Measurements from ENCODE around the gene PTDSS2. TPM values are rescaled to one million over a fixed set of nuclear protein-coding genes. Genes with fewer than 3 reads are reported as not detected.

Gene PTDSS2
- total and polyA plus RNA-seq, 2 experiments from 2014 or later: 22.7 to 145 TPM

GRCh38 chr11:518463-519202 is 68.6 kb downstream of the PTDSS2 start:
- H3K36me3 ChIP-seq (ENCODE audit: insufficient read depth): no peaks in the 10 kb centered on the region
- peak; percentile 96 for ATAC-seq
- no peaks in the 10 kb centered on the region for H3K4me1 Mint-ChIP-seq
- no peaks in the 10 kb centered on the region for H4K20me1 ChIP-seq (replicated peaks; ENCODE audit: insufficient read depth)
- TF ChIP-seq POLR2AphosphoS5 (IDR thresholded peaks at IDR 0.05; ENCODE audit: low read depth): peak; percentile 73
- TF ChIP-seq CTCF (conservative IDR thresholded peaks at IDR 0.05; ENCODE audit: low read depth in 2 of 2): peak; percentile 73 to 94
- TF ChIP-seq JUNB (IDR thresholded peaks at IDR 0.05; ENCODE audit: unreplicated experiment): no peak
- TF ChIP-seq CREB1 (CRISPR knock-in tag; IDR thresholded peaks at IDR 0.05; ENCODE audit: low read depth): peak; percentile 68
- TF ChIP-seq ZNF114 (CRISPR knock-in tag; IDR thresholded peaks at IDR 0.05): peak; percentile 87; the same call in 1 of the 2 replicates
- H3K27me3 Mint-ChIP-seq (ENCODE audit: insufficient read depth, low read depth, poor library complexity): peaks cover 8% of the 10 kb centered on the region
- H3K4me3 ChIP-seq: peak overlapping the region; percentile 44; the same call in 1 of the 2 replicates
- H3K36me3 Mint-ChIP-seq (ENCODE audit: low read depth): peaks cover 45% of the 10 kb centered on the region
- no peak overlapping the region for H3K27ac Mint-ChIP-seq
- H3K4me2 ChIP-seq: peak overlapping the region; percentile 53; the same call in 1 of the 2 replicates
- H3K27me3 ChIP-seq (ENCODE audit: insufficient read depth): no peaks in the 10 kb centered on the region
- peak overlapping the region; percentile 59 for H3K4me3 Mint-ChIP-seq
- 0 out of 2 replicates have a peak, but pooled peaks cover 8% of the 10 kb centered on the region for H3F3A ChIP-seq (replicated peaks; ENCODE audit: low read depth)
- peak overlapping the region; percentile 91; the same call in 1 of the 2 replicates for H2AFZ ChIP-seq
- H3K9me3 Mint-ChIP-seq: peaks cover 46% of the 10 kb centered on the region
- H3K79me2 ChIP-seq (replicated peaks; ENCODE audit: insufficient read depth): no peaks in the 10 kb centered on the region
- H3K27ac ChIP-seq (ENCODE audit: low read depth): no peak overlapping the region
- H3K4me1 ChIP-seq (ENCODE audit: insufficient read depth): no peaks in the 10 kb centered on the region
- H3K9me2 ChIP-seq (ENCODE audit: insufficient read depth): no peaks in the 10 kb centered on the region
- DNase-seq (ENCODE audit: low spot score): peak; percentile 89

DNA sequence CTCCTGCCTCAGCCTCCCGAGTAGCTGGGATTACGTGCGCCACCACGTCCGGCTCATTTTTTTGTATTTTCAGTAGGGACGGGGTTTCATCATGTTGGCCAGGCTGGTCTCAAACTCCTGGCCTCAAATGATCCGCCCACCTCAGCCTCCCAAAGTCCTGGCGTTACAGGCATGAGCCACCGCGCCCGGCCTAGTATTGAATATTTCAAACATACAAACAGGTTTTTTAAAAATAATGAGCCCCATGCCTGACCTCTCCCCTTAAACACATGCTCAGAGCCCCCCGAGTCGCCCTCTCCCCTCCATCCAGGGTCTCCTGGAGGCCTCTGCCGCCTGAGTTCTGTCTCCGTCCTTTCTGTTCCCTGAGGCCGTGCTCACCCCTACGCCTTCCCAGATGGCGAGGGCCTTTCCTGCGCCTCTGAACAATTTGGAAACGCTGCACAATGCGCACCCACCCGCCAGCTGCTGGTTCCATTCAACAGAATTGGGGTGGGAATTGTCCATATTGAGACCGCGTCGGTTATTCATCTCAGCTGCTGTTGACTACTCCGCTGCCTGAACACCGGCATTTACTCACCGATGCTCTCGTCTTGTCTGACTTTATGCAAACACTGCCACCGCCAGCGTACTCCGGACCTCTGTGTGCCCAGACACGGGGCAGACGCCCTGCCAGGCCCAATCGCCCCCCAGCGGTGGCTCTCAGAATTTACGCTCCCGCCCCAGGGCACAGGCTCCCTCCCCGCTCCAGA is 70.5 kb downstream of the PTDSS2 start:
- Mint-ChIP-seq H3K9me3 (peaks cover 53% of the 10 kb centered on the region), H3K36me3 (ENCODE audit: low read depth) (peaks cover 36% of the 10 kb centered on the region), H3K27ac (no peak overlapping the region), H3K4me3 (no peak overlapping the region), H3K27me3 (ENCODE audit: insufficient read depth, low read depth, poor library complexity) (peaks cover 8% of the 10 kb centered on the region), H3K4me1 (no peaks in the 10 kb centered on the region)
- TF ChIP-seq CTCF (conservative IDR thresholded peaks at IDR 0.05; ENCODE audit: low read depth in 2 of 2): peak in 1 of 2 experiments; percentile 23; a peak in 1 of 4 replicates
- TF ChIP-seq JUNB (IDR thresholded peaks at IDR 0.05; ENCODE audit: unreplicated experiment): no peak
- ATAC-seq (no peak), DNase-seq (ENCODE audit: low spot score) (no peak)
- no peaks in the 10 kb centered on the region for H4K20me1 ChIP-seq (replicated peaks; ENCODE audit: insufficient read depth)
- no peaks in the 10 kb centered on the region for H3K36me3 ChIP-seq (ENCODE audit: insufficient read depth)
- H3K79me2 ChIP-seq (replicated peaks; ENCODE audit: insufficient read depth): no peaks in the 10 kb centered on the region
- H3K4me1 ChIP-seq (ENCODE audit: insufficient read depth): no peaks in the 10 kb centered on the region
- no peak overlapping the region for H3K27ac ChIP-seq (ENCODE audit: low read depth)
- no peak overlapping the region for H2AFZ ChIP-seq
- H3K27me3 ChIP-seq (ENCODE audit: insufficient read depth): no peaks in the 10 kb centered on the region
- H3K9me2 ChIP-seq (ENCODE audit: insufficient read depth): 0 out of 2 replicates have a peak, but pooled peaks cover 3% of the 10 kb centered on the region
- H3F3A ChIP-seq (replicated peaks; ENCODE audit: low read depth): 0 out of 2 replicates have a peak, but pooled peaks cover 4% of the 10 kb centered on the region
- H3K4me3 ChIP-seq: no peak overlapping the region
- no peak overlapping the region for H3K4me2 ChIP-seq

Data from GM23338 (cell line).